Left colon (tissue), 2 donors: ENCODE measurements around the gene IQGAP3. TPM values are rescaled to one million over a fixed set of nuclear protein-coding genes. Genes with fewer than 3 reads are reported as not detected.
"Not testable (repeated sequence)": the region's sequence is repeated elsewhere in the genome, so short reads cannot be mapped to it uniquely, and the experiment has no call there.

Source experiments
- ATAC-seq: fragments of 200-7000 bp; cut with Tn5 transposase; one replicate; pipeline ENCODE4 v1.9.1; 2020; ENCODE audit warnings: mild to moderate bottlenecking, moderate library complexity
- DNase-seq, 2 donors: peaks; one replicate each; pipeline ENCODE4 v3.0.0-alpha.2; 2020
- intact Hi-C, 2 donors: fragments of 100-400 bp; cut with DNase I in 1 of 2; cut with micrococcal nuclease in 1 of 2; formaldehyde crosslinking; loops; one replicate each; pipeline versions ENCODE4 v1.11.2 to v1.14.0; 2022; cut with DNase I, micrococcal nuclease
- long read RNA-seq: library from polyadenylated mRNA; unstranded; transcript quantifications from one replicate; pipeline ENCODE4 v2.0.0, GENCODE V29; 2021
- total RNA-seq, 2 donors: library from RNA; stranded (reverse); fragmentation: NEBNext Ultra II Directional; extraction: Animal tissue kit (Norgen Biotek cat#: 25700); gene quantifications; one replicate each; pipeline ENCODE4 v1.2.1, GENCODE V29; 2021
- donor health status: DM: no; HTN: no; CAD: no.
- donor health status: DM: yes; HTN: yes; CAD: no.

Gene IQGAP3
- 10 to 100 TPM in 1 of 2 donors, 1 to 10 TPM in 1; 2.8 to 10.5 TPM for total RNA-seq
- long read RNA-seq, full-length matches to known transcripts = 1 of 2 reads
- long read RNA-seq, partial matches to known transcripts = 1 of 2 reads
- long read RNA-seq, other reads (novel, unspliced or antisense) = 0 of 2 reads

GRCh38 chr1:156571919-156572662, at the start of gene IQGAP3:
Gene IQGAP3 (minus strand): TSS chr1:156572565. CDS start chr1:156572529, 36 bp downstream.
- ATAC-seq = peak; percentile 88
- DNase-seq = peak; percentile 90 to 93
- intact Hi-C loops = no loop called here

GRCh38 chr1:156619582-156619955, 47.2 kb upstream of the IQGAP3 start:
- no peak for DNase-seq
- intact Hi-C loops = no loop called here

GRCh38 chr1:156618853-156619581, 46.7 kb upstream of the IQGAP3 start, which contains the start of gene HAPLN2:
Gene HAPLN2 (plus strand): TSS chr1:156619415. CDS start chr1:156623491, 4,076 bp downstream.
- peak in 1 of 2 donors; percentile 19 for DNase-seq
- intact Hi-C loops = no loop called here
- no peak for ATAC-seq

More at GRCh38 chr1:156619582-156619955, 47.2 kb upstream of the IQGAP3 start:
- ATAC-seq = no peak

- DNase-seq = peak in 1 of 2 donors; percentile 53
These were observed 44.1 kb upstream of the IQGAP3 start for GRCh38 chr1:156616463-156616862.

GRCh38 chr1:156615946-156616345, 43.6 kb upstream of the IQGAP3 start:
- DNase-seq (no peak), ATAC-seq (no peak)
- intact Hi-C loops = no loop called here

More at GRCh38 chr1:156616463-156616862, 44.1 kb upstream of the IQGAP3 start:
- intact Hi-C loops = no loop called here
- peak; percentile 26 for ATAC-seq

DNA sequence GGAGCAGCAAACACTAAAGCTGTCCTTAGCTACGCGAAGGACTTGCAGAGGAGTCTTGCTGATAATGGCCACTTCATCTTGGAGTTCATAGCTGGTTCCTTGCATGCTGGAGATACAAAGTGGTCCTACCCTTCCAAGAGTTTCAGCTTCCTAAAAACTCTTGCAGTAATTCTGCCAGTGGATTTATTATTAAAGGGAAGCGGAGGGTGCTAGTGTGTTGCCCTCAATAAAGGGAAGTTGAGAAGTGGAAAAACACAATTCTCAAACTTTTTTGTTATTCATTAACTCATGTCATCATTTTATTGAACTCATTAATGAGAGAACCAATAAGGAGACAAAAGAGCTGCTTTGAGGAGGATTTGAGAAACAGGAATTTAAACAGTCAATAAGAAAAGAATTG, 40.3 kb upstream of the IQGAP3 start:
- DNase-seq = no peak
- intact Hi-C loops = no loop called here

DNA sequence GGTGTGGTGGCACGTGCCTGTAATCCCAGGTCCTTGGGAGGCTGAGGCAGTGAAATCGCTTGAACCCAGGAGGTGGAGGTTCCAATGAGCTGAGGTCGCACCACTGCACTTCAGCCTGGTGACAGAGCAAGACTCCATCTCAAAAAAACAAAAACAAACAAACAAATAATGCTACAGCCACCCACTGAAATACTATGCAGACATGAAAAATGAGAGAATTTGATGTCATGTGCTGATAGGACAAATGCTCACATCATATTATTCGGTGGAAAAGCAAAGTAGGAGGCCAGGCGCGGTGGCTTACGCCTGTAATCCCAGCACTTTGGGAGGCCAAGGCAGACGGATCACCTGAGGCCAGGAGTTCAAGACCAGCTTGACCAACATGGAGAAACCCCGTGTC, 37.7 kb upstream of the IQGAP3 start:
- DNase-seq, intact Hi-C loops, ATAC-seq: not testable (repeated sequence)

More for the DNA sequence above, 40.3 kb upstream of the IQGAP3 start:
- no peak for ATAC-seq

DNA sequence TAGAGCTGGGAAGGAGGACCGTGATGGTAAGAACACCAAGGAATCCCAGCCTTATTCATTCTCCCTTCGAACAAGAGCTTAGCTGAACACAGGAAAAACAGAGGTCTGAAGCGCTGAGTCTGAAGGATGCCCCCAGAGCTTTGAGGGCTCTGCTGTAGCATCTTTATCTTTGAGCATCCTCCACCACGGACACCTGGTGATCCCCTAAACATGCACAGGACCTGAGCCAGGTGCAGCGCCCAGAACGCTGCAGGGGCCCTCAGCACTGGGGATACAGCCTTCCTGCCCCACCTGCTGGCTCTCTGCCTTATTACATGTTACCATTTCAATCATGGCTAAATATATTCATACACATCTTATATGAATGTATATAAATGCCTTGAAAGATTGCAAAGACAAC, 36.6 kb upstream of the IQGAP3 start:
- DNase-seq = peak in 1 of 2 donors; percentile 63
- intact Hi-C loops = loop anchor here in 1 of 2 donors (10.0 kb wide), 1 partner anchor 224 kb away; no protein-coding TSS in a partner anchor

DNA sequence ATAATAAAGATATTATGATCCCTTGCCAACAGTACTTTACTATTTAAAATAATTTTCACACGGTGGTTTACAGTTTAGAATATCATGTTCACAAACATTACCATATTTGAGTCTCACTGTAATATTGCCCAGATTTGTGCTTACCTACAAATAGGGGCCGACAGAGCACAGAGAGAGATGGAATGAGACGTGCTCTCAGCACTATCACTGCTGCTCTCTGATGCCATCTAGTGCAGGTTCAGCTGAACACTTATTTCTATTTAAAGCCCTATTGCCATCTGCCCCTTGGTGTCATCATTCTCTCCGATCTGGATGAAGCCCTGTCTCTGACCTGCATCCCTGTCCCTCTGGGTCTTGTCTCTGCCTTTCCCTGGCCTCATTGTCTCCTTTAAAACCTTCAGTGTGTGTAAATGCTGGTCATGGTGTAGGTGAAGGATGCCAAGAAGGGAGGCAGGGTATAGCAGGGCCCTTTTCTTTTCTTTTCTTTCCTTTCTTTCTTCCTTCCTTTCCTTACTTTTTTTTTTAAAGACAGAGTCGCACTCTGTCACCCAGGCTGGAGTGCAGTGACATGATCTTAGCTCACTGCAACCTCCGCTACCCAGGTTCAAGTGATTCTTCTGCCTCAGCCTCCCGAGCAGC, 35.8 kb upstream of the IQGAP3 start:
- peak; percentile 95 for ATAC-seq
- intact Hi-C loops = loop anchor here in 1 of 2 donors (10.0 kb wide), 1 partner anchor 223 kb away; no protein-coding TSS in a partner anchor
- peak in 1 of 2 donors; percentile 51 for DNase-seq

More for the DNA sequence above, 36.6 kb upstream of the IQGAP3 start:
- peak; percentile 86 for ATAC-seq

GRCh38 chr1:156607344-156607743, 35.0 kb upstream of the IQGAP3 start:
- not testable (repeated sequence) for ATAC-seq, DNase-seq
- intact Hi-C loops = loop anchor here in 1 of 2 donors (10.0 kb wide), 1 partner anchor 223 kb away; no protein-coding TSS in a partner anchor

DNA sequence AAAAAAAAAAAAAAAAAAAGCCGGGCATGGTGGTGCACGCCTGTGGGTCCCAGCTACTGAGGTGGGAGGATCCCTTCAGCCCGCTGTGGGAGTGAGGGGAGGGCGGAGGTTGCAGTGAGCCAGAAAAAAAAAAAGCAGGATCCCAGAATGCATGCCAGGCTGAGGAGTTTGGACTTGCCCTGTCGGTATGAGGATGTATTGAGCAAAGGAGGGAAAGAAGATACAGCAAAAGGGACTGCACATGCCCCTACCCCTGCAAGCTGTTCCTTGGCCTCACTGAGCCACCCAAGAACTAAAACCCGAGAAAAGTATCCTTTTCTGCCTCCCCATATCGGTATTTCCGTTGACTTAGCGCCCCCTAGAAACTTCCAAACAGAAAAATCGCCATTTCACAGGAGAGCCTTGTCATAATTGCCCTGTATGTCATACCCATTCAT, 30.2 kb upstream of the IQGAP3 start:
- DNase-seq (no peak), ATAC-seq (no peak)
- intact Hi-C loops = loop anchor here in 1 of 2 donors (5.0 to 10.0 kb wide), 2 partner anchors 155 to 218 kb away; no protein-coding TSS in a partner anchor

DNA sequence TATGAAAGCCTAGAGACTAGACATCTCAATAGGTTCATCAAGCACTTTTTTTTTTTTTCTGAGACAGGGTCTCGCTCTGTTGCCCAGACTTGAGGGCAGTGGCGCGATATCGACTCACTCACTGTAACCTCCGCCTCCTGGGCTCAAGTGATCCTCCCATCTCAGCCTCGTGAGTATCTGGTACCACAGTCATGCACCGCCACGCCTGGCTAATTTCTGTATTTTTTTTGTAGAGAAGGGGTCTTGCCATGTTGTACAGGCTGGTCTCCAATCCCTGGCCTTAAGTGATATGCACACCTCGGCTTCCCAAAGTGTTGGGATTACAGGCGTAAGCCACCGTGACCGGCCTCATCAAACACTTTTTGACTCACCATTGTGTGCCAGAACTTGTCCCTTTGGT, 29.5 kb upstream of the IQGAP3 start:
- ATAC-seq = no peak
- DNase-seq = no peak
- intact Hi-C loops = loop anchor here in 1 of 2 donors (5.0 to 10.0 kb wide), 2 partner anchors 155 to 217 kb away; no protein-coding TSS in a partner anchor

DNA sequence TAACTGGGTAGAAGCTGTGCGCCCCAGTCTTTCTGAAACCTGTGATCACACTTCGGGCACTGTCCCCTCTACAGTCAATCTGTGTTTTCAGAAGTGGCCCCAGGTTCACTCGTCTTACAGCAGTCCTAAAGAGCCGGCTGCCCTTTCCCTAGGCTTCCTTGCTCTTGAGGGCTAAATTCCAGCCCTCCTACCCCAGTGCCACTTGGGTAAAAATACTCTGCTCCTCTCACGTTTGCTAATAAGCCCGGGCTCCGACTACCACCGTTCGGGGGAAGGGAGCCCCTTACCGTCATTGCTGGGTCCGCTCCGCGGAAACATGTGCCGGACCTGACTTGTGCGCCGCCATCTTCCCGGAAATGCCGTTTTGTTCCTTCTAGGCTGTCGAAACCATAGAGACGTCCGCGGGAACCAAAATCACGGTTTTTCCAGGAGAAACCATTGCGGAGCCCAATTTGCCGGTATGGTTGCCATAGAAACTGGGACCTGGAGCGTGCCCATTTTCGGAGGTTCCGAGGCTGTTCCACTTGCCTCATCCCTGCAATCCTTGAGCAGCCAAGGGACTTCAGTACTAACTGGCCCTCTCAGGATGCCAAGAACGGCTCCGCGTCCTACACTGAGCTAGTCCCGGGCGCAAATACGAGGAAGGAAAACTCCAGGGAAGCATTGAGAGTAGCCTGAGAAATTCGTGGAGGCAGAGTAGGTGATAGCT, 28.9 kb upstream of the IQGAP3 start, which contains the start of gene GPATCH4:
Gene GPATCH4, minus strand, starts transcription at position 358 of the 709 bp plus-strand sequence.
- intact Hi-C loops = loop anchor here in 1 of 2 donors (5.0 to 10.0 kb wide), 2 partner anchors 154 to 216 kb away; no protein-coding TSS in a partner anchor
- DNase-seq (peak; percentile 71 to 82), ATAC-seq (peak; percentile 87)

GRCh38 chr1:156600733-156601121, 28.4 kb upstream of the IQGAP3 start:
- ATAC-seq (peak; percentile 30), DNase-seq (peak in 1 of 2 donors; percentile 18)
- intact Hi-C loops = loop anchor here in 1 of 2 donors (5.0 to 10.0 kb wide), 2 partner anchors 153 to 216 kb away; no protein-coding TSS in a partner anchor

- intact Hi-C loops = loop anchor here in 1 of 2 donors (5.0 to 10.0 kb wide), 2 partner anchors 153 to 215 kb away; no protein-coding TSS in a partner anchor
- DNase-seq (no peak), ATAC-seq (no peak)
These were observed 27.4 kb upstream of the IQGAP3 start for GRCh38 chr1:156599811-156600210.

DNA sequence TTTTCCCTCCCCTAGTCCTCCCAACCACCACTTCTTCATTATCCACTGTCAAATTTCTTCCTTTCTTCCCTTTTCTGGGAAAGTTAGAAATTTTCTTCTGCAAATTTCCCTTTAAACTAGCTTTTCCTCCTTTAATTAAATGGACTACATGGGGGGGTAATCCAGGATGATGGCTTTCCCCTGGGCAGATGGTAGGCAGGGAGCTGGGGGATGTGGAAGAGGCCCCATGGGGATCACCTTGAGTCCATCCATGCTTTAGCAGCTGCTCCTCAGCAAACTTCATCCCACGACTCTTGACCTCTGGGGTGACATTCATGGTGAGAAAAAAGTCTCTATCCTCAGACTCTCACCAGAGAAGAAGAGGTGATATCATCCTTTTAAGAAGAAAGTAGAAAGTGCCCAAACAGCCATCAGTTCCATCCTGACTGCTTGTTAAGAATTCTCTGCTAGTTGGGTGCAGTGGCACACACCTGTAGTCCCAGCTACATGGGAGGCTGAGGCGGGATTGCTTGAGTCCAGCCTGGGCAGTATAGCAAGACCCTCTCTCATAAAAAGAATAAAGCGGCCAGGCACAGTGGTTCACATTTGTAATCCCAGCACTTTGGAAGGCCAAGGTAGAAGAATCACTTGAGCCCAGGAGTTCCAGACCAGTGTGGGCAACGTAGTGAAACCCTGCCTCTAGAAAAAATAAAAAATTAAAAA, 26.5 kb upstream of the IQGAP3 start:
- DNase-seq (no peak), ATAC-seq (no peak)
- intact Hi-C loops = no loop called here

GRCh38 chr1:156598125-156598524, 25.8 kb upstream of the IQGAP3 start:
- intact Hi-C loops = no loop called here
- no peak for DNase-seq
- ATAC-seq = no peak
